HUDEP-2 (cell line): ENCODE measurements around the gene FTCDNL1.

Source experiments
- DNase-seq, 76 experiments: peaks; one replicate each; lab custom pipeline; 2025; ENCODE audit not compliant: unreplicated experiment in 76 of 76; lab: John Stamatoyannopoulos, UW

The FTCDNL1 gene

GRCh38 chr2:199792381-199792780 is 58.6 kb downstream of the FTCDNL1 start:
- DNase-seq: no peak

GRCh38 chr2:199791326-199791725 is 59.7 kb downstream of the FTCDNL1 start:
- no peak for DNase-seq

- DNase-seq: no peak
Measured at GRCh38 chr2:199784512-199784911, 66.5 kb downstream of the FTCDNL1 start.

DNA sequence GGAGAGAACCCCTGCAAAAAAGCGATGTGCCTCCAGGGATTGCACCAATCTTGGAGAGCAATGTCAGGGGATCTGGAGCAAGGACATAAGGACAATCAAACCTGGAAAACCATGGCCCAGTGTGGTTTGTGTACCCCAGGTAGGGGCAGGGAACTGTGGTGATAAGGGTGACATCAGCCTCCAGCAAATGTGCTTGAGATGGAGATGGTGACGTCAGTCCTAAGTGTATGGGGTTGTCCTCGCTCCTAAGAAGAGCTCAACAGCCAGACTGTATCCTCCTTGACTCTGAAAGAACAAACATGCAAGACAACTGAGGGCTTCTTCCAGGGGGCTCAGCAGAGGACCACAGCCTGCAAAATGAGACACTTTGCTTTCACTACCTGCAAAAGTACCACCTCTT is 71.4 kb downstream of the FTCDNL1 start:
- no peak for DNase-seq

GRCh38 chr2:199778655-199779054 is 72.3 kb downstream of the FTCDNL1 start:
- DNase-seq: no peak

- DNase-seq: no peak
Measured at GRCh38 chr2:199777916-199778315, 73.1 kb downstream of the FTCDNL1 start.

DNA sequence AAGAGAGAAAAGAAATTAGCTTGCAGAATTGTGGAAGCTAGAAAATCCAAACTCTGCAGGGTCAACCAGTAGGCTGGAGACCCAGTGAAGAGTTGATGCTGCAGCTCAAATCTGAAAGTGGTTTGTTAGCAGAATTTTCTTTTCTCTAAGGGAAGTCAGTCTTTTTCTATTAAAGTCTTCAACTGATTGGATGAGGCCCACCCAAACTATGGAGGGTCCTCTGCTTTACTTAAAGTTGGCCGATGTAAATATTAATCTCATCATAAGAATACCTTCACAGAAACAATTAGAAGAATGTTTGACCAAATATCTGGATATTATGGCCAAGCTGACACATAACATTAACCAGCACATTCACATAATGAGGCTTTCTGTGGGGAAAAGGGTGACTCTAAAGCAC is 73.7 kb downstream of the FTCDNL1 start:
- DNase-seq: no peak

DNA sequence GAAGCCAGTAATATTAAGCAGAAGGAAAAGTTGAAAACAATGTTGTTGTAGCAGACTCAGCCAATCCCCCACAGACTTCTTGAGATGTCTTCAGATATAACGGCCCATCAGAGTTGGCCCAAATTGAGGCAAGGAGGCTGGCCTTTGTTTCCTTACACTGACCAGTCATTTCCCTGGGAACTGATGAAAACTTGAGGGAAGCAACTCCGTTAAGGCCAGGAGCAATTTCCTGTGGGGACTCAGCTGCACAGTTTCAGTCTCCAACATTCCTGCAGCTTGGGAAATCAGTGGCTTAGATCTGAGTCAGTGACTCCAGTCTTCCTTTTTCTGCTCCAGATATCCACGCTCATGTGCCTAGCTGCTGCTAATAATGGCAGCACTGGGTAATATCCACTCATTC is 75.7 kb downstream of the FTCDNL1 start:
- no peak for DNase-seq

- DNase-seq: peak in 6 of 76 experiments; percentile 0 to 36 (median 18)
Measured at GRCh38 chr2:199772035-199772976, 78.7 kb downstream of the FTCDNL1 start.

- no peak for DNase-seq
Measured at GRCh38 chr2:199770716-199771115, 80.3 kb downstream of the FTCDNL1 start.

DNA sequence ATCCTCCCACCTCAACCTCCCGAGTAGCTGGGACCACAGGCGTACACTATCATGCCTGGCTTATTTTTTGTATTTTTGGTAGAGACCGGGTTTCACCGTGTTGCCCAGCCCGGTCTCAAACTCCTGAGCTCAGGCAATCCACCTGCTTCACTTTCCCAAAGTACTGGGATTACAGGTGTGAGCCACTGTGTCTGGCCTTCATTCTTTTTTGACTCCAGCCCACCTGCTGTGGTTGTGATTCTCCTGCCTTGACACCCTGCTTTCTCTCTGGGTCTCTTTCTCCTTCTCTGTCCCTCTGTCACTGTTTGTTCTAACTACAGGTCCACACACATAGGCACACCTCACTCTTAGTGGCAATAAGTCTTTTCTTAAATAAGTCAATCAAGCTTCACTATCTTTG is 85.3 kb downstream of the FTCDNL1 start:
- no peak for DNase-seq

GRCh38 chr2:199764273-199764800 is 86.7 kb downstream of the FTCDNL1 start:
- no peak for DNase-seq

DNA sequence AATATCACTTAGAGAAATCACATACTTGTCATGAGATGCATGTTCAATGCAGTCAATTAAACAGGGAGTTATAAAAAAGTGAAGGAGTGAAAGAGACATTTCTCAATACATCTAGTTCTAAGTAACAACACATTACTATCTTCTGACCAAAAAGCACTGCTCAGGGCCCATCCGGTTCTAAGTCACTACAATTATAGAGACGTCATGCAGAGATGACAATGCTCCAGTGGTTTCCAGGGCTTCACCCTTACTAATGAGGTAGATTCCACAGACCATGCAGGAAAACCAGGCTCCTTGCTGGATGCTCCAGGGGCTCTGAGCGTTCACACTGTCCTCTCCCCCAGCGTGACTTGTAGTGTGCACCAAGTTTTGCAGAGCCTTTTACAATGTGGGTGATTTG is 88.0 kb downstream of the FTCDNL1 start:
- no peak for DNase-seq

- DNase-seq: no peak
Measured at GRCh38 chr2:199760574-199760973, 90.4 kb downstream of the FTCDNL1 start.

GRCh38 chr2:199757233-199757870 is 93.6 kb downstream of the FTCDNL1 start:
- DNase-seq: no peak

GRCh38 chr2:199756743-199757142 is 94.2 kb downstream of the FTCDNL1 start:
- no peak for DNase-seq

GRCh38 chr2:199756211-199756610 is 94.8 kb downstream of the FTCDNL1 start:
- DNase-seq: no peak

GRCh38 chr2:199754766-199755165 is 96.2 kb downstream of the FTCDNL1 start:
- DNase-seq: no peak

DNA sequence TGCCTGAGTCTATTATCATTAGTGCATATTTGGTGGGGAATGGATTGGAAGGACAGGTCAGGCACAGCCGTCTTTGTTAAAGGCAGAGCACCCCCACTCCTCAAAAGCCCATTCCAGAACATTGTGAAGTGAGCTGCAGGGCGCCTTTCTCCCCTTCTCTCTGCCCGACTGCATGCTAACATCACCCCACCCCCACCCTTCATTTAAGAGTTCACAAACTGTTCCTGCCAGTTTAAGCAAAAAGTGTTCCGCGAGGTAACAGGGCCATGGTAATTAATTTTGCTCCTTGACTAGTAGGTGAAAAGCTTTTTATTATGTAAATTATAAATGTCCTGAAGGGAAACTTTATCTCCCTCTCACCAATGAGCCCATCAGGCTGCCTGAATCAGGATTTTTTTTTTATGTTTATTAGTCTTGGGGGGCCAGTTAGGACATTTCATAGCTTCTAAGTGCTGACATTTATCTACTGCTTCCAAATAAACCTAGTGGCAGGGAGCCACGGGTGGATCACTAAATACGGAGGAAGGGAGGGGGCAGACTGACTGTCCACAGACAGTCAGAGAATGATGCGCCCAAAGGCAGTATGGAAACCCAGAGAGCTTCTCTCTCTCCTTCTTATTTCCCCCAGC is 99.4 kb downstream of the FTCDNL1 start:
- no peak for DNase-seq

DNA sequence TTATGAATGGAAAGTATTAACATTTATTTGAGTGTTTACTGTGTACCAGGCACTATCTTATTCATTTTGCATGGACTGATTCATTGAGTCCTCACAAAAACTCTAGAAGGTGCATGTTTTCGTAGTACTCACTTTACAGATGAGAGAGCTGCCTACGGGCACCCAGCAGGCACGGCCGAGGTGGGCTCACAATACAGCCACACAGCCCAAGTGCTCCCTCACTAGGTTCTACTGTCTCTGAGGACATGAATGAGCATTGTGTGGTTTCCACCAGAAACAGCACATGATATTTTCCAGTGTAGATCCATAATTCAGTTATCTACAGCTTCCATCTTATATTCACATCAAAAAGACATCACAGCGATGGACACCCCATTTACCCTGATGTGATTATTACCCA is 101.4 kb downstream of the FTCDNL1 start:
- no peak for DNase-seq

DNA sequence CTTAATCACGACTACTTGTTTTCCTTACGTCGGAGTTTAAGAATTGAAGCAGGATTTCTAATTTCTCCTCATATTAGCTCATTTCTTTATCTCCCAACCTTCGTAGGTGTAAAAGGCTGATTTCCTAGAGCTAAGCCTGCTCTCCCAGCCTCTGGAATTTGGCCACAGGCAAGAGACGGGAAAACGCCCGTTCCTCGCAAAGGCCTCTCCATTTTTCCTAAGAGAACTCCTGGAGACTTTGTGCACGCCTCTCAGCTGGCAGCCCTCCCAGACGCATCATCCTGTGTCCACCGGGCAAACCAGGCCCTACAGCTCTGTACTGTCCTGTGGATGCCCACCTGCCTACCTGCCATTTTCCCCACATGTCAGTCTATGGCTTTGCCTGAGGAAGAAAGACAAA is 106.3 kb downstream of the FTCDNL1 start:
- no peak for DNase-seq
